ENCODE data around the gene CDH11.

CDH11 gene

DNA sequence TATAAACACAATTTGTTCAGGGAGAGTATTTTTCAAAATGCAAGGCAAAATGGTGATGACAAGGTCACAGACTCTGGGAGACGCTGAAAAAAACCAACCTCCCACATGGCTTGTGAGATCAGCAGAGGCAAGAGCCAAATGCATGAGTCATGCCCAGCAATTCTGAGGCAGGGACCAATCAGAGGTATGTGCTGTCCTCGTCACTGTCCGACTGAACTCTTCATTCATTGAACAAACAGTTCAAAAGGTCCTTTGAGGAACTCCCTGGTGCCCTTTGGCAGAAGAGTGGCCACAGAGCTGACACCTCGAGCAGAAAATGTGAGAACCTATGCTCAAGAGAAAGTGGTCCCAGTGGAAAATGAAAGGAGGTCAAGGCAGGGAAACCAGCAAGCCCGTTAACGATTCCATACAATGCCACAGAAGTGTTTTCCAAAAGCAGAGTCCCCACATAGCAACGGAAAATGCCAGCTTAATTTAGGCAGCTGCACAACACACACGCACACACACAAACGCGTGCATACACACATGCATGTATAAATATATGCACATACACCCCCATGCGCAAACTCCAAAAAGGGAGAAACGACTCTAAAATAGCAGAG lies 50.9 kb downstream of the CDH11 start:
- DNase-seq (ENCODE audit: low read depth): no peak

DNA sequence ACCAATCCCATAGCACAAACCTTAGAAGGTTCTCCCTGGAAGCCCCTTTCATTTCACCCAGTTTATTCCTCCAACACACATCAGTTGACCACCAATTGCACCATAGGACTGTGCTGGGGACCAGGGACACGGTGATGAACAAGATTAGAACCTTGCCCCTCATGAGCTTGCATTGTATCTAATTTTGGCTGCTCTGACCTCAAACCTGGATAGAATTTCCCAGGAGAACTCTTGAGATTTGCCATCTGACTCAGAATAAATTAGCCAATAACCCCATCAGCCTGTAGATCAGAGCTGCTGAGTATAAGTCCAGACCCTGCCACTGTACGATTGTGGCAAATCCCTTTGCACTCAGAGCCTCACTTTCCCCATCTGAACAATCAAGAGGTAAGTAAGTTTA lies 52.1 kb downstream of the CDH11 start:
- no peak for DNase-seq (ENCODE audit: low read depth)

DNA sequence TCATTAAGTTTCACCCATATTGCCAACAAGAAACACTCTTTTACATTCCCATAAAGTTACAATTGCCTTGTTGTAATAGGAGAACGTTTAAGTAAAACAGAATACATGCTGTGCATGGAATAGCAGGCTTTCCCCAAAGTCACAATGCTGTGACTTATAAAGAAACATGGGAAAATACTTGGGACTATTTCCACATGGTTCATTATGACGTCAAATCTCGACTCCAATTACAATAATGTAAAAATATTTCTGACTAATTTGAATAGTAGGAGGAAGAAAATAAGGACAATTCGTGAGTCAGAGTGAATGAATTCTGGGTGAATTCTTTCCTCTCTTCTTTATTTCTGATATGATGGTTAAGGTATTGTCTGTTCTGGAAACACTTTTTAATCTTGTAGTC lies 52.8 kb downstream of the CDH11 start:
- DNase-seq (ENCODE audit: low read depth): no peak

DNA sequence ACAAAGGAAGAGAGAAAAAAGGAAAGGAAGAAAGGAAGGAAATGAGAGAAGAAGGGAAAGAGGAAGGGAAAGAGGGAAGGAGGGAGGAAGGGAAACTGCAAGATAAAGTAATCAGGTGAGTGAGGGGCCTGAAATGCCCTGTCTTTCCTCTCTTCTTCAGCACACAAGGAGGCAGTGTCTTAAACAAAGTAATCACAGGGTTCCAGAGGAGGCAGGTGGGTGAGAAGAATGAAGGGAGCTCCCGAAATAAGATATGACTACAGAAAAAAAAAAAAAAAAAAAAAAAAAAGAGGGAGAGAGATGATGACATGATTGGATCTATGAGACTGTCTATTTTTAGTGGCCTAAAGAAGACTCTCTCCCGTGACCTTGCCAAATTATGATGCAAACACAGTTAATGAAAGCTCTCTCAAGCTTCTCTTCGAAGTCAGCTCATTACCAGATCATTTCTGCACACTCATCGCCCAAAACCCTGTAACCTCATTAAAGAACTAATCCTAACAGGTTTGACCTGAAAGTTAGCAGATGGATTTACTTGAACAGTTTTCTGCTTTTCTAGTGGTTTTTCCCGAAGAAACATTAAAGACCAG lies 53.6 kb downstream of the CDH11 start:
- DNase-seq (ENCODE audit: low read depth): no peak

DNA sequence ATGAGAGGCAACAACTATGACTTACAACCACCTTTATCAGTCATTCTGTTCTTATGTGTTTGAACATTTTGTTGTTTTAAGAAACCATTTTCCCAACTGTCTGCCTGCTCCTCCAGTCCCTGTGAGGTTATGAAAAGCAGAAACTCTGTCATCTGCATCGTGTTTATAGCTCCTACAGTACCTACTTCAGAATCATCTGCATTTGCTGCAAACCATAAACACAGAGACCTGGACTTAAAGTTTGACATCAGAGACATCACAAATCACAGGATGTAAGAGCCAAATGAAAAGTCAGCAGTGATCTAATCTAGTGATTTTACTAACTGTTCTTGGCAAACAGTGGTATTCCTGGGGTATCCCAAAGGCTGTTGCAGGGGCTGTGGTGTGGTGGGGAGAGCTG lies 55.2 kb downstream of the CDH11 start:
- no peak for DNase-seq (ENCODE audit: low read depth)

DNA sequence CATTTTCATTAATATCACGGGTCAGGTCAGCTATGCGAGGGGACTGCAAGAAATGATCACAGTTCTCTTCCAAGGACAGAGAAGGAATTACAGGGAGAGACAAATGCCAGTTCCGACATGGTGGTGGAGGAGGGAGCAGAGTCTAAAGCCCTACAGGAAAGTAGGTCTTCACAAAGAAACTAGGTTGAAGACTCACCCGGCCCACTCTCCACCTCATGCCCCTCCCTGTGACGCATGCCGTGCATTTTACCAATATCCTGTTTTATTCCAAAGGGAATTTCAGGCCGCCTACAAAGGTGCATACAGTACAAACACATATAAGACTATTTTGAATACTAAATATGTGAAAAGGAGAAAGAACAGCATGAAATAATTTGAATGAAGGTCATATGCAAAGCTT lies 56.8 kb downstream of the CDH11 start:
- DNase-seq (ENCODE audit: low read depth): no peak

DNA sequence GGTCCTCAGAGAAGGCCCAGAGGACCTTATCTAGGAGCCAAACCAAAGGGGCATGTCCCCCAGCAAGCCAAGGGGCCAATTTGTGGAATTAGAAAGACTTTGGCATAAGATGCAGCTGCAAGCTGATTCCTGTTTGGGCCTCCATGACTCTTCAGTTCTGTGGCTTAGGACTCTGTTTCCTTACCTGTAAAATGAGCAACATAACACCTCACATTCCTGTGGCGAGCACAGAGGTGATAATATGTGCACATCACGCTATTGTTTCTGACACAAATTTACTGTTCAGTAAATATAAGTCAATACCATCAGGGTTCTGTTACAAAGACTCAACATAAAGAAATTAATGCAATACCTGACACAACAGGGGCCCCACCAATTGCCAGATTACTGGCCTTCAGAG lies 57.7 kb downstream of the CDH11 start:
- no peak for DNase-seq (ENCODE audit: low read depth)

DNA sequence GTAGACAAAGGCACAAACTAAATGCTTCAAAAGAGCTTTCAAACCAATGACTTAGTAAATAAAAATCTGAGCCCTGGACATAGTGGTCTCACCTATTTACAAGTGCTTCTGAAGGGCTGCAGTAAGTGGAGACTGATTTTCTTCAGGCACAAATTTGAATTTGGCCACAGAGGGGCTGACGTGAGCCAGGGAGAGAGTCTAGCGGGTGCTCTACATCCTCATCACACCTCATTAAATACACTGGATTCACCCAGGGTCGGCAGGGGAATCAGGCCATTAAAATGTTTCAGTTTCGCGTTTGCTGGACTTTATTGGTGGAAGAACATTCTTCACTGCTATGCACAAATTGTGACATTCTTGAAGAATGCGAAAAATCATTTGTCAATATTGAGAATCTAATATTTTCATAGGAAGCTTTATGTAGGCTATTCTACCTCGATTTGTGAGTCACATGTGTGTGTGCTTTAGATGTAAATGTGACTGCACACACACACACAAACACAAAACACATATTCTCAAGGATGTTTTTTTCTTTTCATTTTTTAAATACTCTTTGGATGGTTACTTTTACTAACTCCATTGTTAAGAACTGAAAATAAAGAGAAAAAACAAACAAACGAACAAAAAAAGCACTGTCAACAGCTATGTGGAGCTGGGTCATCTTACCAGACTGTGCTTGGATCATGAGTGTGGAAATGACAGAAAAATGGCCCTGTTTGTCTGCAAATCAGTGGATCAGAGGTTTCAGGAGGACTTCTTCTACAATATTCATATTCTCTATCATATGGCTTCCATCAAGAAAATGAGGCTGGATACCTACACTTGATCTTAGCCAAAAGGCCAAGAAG lies 58.9 kb downstream of the CDH11 start:
- no peak for DNase-seq (ENCODE audit: low read depth)

DNA sequence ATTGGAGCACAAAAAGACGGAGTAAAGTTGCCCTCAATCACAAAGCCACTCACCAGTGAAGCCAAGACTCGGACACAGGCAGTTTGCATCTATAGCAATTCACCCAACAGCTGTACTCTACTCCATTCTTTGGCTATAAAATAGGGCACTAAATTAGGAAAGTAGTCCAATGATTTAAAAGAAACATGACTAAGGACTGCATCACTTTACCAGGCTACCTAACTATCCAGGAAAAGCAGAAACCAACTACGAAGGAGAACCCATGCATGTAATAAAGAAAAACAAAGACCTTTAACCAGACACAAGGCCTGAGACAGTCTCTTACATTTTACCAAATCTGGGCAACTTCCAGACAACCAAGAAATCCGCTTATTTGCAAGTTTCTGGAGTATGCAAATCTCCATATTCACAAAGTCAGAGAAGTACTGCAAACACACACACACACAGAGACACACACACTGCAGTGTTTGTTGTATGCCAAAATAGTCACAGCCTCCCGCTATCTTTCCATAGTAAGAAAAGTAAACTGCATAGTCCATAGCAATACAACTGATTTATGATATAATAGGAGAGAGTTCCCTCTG lies 59.8 kb downstream of the CDH11 start:
- no peak for DNase-seq (ENCODE audit: low read depth)

DNA sequence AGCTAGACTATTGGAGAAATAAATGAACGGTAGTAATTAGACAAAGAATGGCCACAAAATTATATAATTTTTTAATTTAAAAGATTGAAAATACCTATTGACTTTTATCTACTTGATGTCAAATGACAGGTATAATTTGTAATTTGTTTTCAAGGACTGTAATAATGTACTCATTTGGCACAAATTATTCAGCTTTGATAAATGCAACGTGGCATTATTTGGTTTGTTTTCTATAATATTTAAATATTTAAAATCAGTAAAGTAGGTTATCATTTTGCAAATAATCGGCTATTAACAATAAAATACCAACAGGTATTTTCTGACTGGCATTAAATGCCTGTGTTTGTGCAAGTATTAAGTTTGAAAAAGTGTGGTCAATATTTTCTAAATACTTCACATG lies 60.6 kb downstream of the CDH11 start:
- DNase-seq (ENCODE audit: low read depth): no peak

DNA sequence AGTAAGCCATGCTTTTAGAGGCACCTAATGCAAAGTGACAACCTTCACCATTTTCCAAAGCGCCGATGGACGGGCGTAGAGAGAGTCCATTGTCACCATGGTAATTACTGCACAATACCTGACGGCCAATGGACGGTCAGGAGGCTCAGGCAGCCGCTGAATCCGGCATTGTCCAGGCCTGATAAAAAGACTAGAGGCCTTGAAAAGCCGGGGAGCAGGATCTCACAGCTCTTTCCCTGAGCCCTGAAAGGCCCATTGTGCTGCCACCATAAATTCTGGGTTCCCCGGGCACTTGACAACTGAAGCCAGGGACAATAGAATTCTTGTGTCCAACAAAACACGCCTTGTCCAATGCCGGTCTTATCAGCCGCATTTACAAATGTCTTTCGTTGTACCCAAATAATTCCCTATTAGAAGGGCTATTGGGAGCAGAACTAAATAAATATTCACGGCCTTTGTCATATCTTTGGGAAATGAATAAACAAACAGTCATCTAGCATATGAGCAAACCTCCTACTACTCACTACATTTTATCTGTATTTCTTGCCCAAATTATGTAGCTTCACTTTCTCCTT lies 62.4 kb downstream of the CDH11 start:
- DNase-seq (ENCODE audit: low read depth): no peak

DNA sequence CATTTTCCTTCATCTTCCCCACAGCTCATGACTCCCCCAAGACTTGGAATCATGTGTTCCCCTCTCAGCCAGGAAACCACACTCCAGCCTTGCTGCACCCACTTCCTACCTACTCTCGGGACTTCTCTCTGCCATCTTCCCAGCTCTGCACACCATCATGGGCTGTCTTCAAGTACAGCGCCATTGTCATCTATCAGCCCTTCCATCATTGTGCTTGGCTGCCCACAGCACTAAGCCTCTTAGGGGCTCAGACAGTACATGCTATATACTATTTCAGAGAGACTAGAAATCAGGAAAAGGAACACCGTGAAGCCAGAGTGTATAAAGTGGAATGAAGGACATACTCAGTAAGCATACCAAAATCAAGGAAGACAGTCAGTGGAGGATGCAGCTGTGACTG lies 64.7 kb downstream of the CDH11 start:
- DNase-seq (ENCODE audit: low read depth): no peak

DNA sequence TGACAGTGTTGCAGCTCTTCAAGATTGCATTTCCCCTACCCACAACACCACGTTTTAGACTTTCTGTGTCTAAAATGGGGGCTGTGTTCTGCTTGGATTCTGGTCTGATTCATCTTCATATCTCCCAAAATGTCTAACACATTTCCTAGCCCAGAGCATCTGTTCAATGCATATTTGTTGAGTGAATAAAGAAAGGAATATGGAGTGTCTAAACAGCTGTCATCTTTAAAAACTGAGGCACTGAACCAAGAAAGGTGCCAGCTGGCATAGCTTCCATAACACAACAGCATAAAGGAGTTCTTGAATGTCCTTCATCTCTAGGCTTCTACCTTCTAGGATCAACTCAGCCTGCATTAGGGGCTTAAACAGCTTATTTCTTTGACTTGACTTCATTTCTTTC lies 67.4 kb downstream of the CDH11 start:
- no peak for DNase-seq (ENCODE audit: low read depth)

DNA sequence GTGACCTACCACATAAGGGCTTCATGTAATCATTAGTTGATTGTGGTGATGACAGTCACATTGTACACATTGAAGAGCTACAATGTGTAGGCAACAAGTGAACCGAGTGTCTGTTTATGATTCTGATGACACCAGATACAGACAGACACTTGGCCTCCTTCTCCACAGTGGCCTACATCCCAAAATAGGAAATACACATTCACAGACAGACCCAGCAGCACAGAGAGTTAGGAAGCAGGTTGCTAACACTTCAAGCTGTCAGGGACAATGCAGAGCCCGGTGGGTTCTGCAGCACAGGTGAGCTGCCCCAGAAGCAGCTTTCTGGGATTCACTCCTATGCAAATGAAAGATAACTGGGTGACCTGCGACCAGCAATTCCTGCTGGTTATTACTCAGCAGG lies 72.2 kb downstream of the CDH11 start:
- no peak for DNase-seq (ENCODE audit: low read depth)

DNA sequence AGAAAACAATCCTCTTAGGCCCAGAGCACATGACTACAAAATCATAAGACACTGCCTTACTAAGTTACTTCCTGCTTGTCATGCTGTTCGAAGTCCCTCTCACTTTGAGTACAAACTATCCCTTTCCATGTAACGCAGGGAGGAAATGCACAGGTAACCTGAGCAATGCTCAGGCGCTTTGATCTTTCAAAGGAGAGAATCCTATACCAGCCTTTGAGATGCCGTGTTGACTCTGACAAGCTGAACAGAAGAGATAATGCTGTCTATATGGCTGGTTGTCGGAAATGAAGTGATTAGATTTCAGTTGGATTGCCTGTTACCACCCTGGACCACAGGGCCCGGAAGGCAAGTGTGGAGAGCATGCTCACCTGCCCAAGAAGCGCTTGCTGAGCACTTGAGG lies 75.9 kb downstream of the CDH11 start:
- DNase-seq (ENCODE audit: low read depth): no peak

DNA sequence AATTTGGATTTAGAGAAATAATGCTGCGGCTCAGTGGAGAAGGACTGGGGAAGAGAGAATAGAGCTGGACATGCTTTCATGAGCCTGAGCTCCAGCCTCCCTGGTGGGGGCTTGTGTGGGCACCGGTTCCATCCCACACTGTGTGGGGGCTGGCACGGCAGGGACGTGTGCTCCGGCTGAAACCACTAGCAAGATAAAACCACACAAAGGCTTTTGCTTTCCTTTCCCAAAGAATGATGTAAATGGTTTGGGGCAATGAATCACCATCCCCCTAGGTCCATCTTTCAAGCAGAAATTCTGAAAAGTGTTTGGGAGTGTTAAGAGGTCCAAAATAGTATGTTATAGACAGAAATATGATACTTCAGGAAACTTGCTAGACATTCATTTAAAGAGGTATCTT lies 77.0 kb downstream of the CDH11 start:
- no peak for DNase-seq (ENCODE audit: low read depth)

DNA sequence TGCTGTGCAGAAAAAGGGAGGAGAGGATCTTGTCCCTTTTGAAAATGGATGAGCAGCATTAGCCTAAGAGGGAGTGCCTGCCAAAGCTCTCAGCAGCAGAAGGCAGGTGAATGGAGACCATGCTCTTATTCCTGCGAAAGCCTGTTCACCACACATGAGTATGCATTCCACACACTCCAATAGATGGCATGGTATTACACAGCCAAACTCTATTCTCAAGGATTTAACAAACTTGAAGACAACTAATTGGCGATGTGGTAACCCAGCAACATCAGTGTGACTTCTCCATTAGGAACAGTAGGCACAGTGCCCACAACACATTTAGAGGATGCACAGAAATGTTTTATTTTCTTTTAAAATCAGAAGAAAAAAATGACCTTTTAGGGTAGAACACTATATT lies 77.8 kb downstream of the CDH11 start:
- DNase-seq (ENCODE audit: low read depth): no peak

DNA sequence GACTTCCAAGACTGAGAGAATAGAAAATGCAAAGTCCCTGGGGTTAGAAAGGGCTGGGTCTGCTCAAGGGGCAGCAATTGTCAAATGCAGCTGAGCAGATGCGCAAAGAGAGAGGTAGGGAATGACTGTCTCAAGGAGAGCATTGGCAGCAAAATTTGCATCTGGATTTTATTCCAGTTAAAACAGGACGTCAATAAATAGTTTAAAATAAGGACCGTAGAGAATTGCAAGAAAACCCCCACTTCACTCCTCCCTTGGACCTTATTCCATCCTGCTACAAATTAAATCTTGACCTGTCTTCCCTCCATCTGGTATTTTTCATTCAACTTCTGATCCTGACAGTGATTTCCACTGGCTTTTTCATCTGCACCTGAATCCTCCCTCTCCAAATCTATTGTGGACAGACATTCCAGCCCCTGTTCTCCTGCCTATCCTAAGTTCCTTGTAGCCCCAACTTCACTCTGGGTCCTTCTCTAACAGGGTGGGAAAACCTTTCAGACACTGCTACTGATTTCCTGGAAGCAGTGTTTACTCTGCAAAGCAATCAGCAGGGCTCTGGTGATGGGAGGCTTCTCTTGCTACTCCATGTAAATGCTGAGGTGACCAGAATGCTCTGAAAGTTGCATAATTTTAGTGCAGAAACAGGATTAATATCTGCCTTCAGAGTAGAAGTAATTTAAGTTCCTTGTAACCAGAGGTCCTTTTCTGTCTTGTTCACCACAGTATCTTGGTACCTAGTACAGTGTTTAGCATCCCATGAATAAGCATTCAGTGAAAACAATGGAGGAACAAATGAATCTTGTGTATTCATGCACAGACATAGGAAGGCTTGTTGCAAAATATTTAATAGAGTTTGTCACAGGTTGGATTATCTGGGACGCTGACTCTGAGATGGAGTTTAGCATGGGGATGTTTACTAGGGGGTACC lies 79.2 kb downstream of the CDH11 start:
- no peak for DNase-seq (ENCODE audit: low read depth)

DNA sequence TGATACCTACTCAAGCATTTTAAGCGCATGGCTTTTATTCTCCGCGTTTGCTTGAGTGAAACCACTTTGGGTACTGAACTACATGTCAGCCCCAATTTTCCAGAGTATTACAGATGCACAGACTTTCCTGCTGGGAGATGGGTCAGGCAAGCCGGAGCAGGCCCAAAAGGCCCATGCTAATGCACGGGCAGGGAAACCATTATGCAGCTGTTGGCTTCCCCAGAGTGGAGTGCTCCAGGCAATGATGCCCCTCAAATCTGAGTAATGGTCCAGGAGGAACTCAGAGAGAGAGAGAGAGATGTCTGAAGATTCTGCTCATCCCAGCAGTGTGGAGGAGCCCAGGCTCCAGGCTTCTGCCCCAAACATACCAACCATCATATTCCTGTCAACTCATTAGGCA lies 80.2 kb downstream of the CDH11 start:
- no peak for DNase-seq (ENCODE audit: low read depth)

DNA sequence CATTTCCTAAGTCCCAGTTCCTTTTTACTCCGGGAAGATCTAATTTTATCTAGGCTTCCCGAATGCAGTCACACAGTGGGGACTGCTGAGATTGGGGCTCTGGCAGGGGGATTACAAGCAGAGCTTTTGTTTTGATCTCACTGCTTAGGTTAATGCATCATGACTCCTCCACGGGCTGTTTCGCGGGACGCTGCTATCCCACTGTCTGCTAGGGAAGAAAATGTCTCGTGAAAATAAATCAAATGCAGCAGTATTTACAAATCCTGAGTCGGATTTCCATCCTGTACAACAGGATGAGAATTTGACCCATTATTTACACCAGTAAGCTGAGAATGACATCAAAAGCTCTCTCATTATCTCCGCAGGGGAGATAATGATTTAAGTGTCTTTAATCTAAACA lies 83.8 kb downstream of the CDH11 start:
- no peak for DNase-seq (ENCODE audit: low read depth)

DNA sequence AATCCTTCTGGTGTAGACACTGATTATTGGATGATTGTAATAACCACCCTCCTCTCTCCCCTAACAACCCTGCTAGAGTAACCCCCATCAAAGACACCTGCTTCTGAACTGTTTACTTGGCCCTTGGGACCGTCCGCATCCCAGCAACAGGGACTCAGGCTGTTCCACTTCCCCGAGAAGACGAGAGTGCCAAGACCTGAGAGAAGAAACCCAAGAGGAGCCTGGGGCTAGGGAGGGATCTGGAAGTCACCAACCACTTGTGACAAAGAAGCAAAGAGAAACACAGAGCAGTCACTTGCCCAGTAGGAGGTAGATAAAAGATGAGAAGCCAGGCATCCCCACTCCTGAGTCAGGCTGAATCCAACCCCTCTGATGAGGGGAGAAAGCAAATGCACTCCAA lies 84.3 kb downstream of the CDH11 start:
- no peak for DNase-seq (ENCODE audit: low read depth)

DNA sequence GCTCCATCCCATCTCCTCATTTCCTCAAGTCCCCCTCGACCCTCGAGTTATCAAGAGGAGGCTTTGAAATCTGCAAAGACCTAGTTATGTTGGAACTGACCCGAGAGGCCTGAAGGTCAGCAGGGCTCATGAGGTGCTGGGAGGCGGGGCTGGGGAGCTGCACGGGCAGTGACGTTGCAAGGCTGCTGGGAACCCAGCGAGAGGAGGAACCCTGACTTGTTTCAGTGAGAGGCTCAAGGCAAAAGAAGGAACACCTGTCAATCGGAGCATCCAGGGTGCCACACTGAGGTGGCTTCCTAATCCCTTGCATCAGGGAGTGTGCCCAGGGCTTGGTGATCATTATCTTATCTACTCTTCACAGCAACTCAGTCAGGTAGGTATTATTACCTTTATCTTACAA lies 86.9 kb downstream of the CDH11 start:
- DNase-seq (ENCODE audit: low read depth): no peak

All from activated T-cell treated with anti-CD3 and anti-CD28 coated beads for 48 hours (primary cell).